ENCODE data around the gene PARD3. TPM values are rescaled to one million over a fixed set of nuclear protein-coding genes. Genes with fewer than 3 reads are reported as not detected.
A peak's percentile ranks its signal among the peaks of the same experiment; 100 is the strongest.

PARD3 gene
- total RNA-seq, 1 donor from 2014 or later: 76.4 TPM

GRCh38 chr10:34826857-34827766 is 12.0 kb upstream of the PARD3 start:
- no peaks in the 10 kb centered on the region for H3K27me3 ChIP-seq (ENCODE audit: control insufficient read depth, insufficient read depth, low read length)
- no peaks in the 10 kb centered on the region for H3K36me3 ChIP-seq (ENCODE audit: control insufficient read depth, insufficient read depth, low read length)
- TF ChIP-seq CTCF (IDR thresholded peaks at IDR 0.05; ENCODE audit: insufficient read depth, low read length, poor library complexity, severe bottlenecking): no peak
- no peak for DNase-seq (ENCODE audit: low read depth)
- H3K4me3 ChIP-seq (ENCODE audit: low read depth, low read length): no peak overlapping the region

- Histone ChIP-seq H3K27me3 (ENCODE audit: control insufficient read depth, insufficient read depth, low read length) (no peaks in the 10 kb centered on the region), H3K36me3 (ENCODE audit: control insufficient read depth, insufficient read depth, low read length) (no peaks in the 10 kb centered on the region), H3K4me3 (ENCODE audit: low read depth, low read length) (no peak overlapping the region)
- no peak for TF ChIP-seq CTCF (IDR thresholded peaks at IDR 0.05; ENCODE audit: insufficient read depth, low read length, poor library complexity, severe bottlenecking)
- DNase-seq (ENCODE audit: low read depth): no peak
Observed at GRCh38 chr10:34826221-34826620, 11.1 kb upstream of the PARD3 start.

- Histone ChIP-seq H3K4me3 (ENCODE audit: low read depth, low read length) (no peak overlapping the region), H3K36me3 (ENCODE audit: control insufficient read depth, insufficient read depth, low read length) (no peaks in the 10 kb centered on the region), H3K27me3 (ENCODE audit: control insufficient read depth, insufficient read depth, low read length) (no peaks in the 10 kb centered on the region)
- TF ChIP-seq CTCF (IDR thresholded peaks at IDR 0.05; ENCODE audit: insufficient read depth, low read length, poor library complexity, severe bottlenecking): no peak
- no peak for DNase-seq (ENCODE audit: low read depth)
Observed at GRCh38 chr10:34825414-34825813, 10.3 kb upstream of the PARD3 start.

- peak; percentile 38 for TF ChIP-seq CTCF (IDR thresholded peaks at IDR 0.05; ENCODE audit: insufficient read depth, low read length, poor library complexity, severe bottlenecking)
- Histone ChIP-seq H3K4me3 (ENCODE audit: low read depth, low read length) (no peak overlapping the region), H3K36me3 (ENCODE audit: control insufficient read depth, insufficient read depth, low read length) (no peaks in the 10 kb centered on the region), H3K27me3 (ENCODE audit: control insufficient read depth, insufficient read depth, low read length) (no peaks in the 10 kb centered on the region)
- DNase-seq (ENCODE audit: low read depth): no peak
Observed at GRCh38 chr10:34824870-34825269, 9.8 kb upstream of the PARD3 start.

GRCh38 chr10:34821587-34822585 is 6.8 kb upstream of the PARD3 start:
- TF ChIP-seq CTCF (IDR thresholded peaks at IDR 0.05; ENCODE audit: insufficient read depth, low read length, poor library complexity, severe bottlenecking): no peak
- no peak for DNase-seq (ENCODE audit: low read depth)
- Histone ChIP-seq H3K27me3 (ENCODE audit: control insufficient read depth, insufficient read depth, low read length) (no peaks in the 10 kb centered on the region), H3K4me3 (ENCODE audit: low read depth, low read length) (no peak overlapping the region), H3K36me3 (ENCODE audit: control insufficient read depth, insufficient read depth, low read length) (no peaks in the 10 kb centered on the region)

Data from kidney epithelial cell (primary cell).